GM12878 (cell line): ENCODE measurements around the gene SNX10. TPM values are rescaled to one million over a fixed set of nuclear protein-coding genes. Genes with fewer than 3 reads are reported as not detected.

ENCODE experiments used
- ATAC-seq: fragments of 200-7000 bp; cut with Tn5 transposase; 3 replicates; pipeline ENCODE4 v1.9.1; 2020; ENCODE audit warnings: mild to moderate bottlenecking, moderate library complexity
- BruUV-seq: library from RNA; stranded (reverse); fragments of 400-500 nt; replicated peaks from 2 replicates; lab custom pipeline; 2021; lab: Mats Ljungman, UMichigan
- CTCF ChIA-PET: fragments of 300-600 bp; sonication (Branson Sonifier 250); formaldehyde crosslinking; extraction: SDS; loops from one replicate; lab custom pipeline; 2021; ENCODE audit warnings: inconsistent platforms; lab: Yijun Ruan, JAX
- POLR2A ChIA-PET: fragments of 350-600 bp; formaldehyde crosslinking; extraction: SDS; loops from one replicate; lab custom pipeline; 2021; ENCODE audit warnings: inconsistent platforms; lab: Charles Lee
- RAD21 ChIA-PET: fragments of 300-600 bp; sonication (Branson Sonifier 250); formaldehyde crosslinking; loops from one replicate; lab custom pipeline; 2023; ENCODE audit warnings: antibody characterized with exemption; ENCODE audit not compliant: unreplicated experiment; lab: Charles Lee
- SMC1A ChIA-PET: fragments of 300-600 bp; sonication (Branson Sonifier 250); formaldehyde crosslinking; loops from one replicate; lab custom pipeline; 2023; ENCODE audit not compliant: unreplicated experiment, uncharacterized antibody; lab: Charles Lee
- DNase-seq: peaks from one replicate; pipeline ENCODE4 v3.0.0-alpha.2; 2011; ENCODE audit warnings: low read depth, low spot score
- FAIRE-seq: peaks from 3 replicates; lab custom pipeline; 2011; peaks lifted over from hg19 to GRCh38; lab: Jason Lieb, UNC
- H2AFZ ChIP-seq: 2 replicates; pipeline ENCODE4 v1.6.0; 2011; ENCODE audit warnings: low read depth, low read length, control low read depth; ENCODE audit not compliant: control insufficient read depth
- H3K27ac ChIP-seq: 2 replicates; pipeline ENCODE4 v1.5.1; 2011; ENCODE audit warnings: control low read depth; ENCODE audit not compliant: control insufficient read depth, insufficient read depth
- H3K27me3 ChIP-seq, 2 experiments: replicated peaks in 1 of 2; 2 replicates each; pipeline versions ENCODE4 v1.6.0 to v1.6.1; 2011; ENCODE audit warnings: low read length in 1 of 2; ENCODE audit not compliant: control insufficient read depth in 2 of 2, insufficient read depth in 2 of 2
- H3K36me3 ChIP-seq, 2 experiments: 2 replicates each; pipeline ENCODE4 v1.5.1; 2011; ENCODE audit warnings: low read length in 1 of 2; ENCODE audit not compliant: control insufficient read depth in 2 of 2, insufficient read depth in 2 of 2
- H3K4me1 ChIP-seq: 2 replicates; pipeline ENCODE4 v1.6.1; 2011; ENCODE audit warnings: mild to moderate bottlenecking, low read length, moderate library complexity, mixed read lengths; ENCODE audit not compliant: control insufficient read depth, insufficient read depth
- H3K4me2 ChIP-seq: 2 replicates; pipeline ENCODE4 v1.6.0; 2011; ENCODE audit warnings: control low read depth; ENCODE audit not compliant: control insufficient read depth, insufficient read depth
- H3K4me3 ChIP-seq: fragments of 200-600 bp; sonication (generic); 2 replicates; pipeline ENCODE4 v1.5.1; 2016
- H3K79me2 ChIP-seq: 2 replicates; pipeline ENCODE4 v1.6.0; 2011; ENCODE audit warnings: low read length; ENCODE audit not compliant: control insufficient read depth, insufficient read depth
- H3K9ac ChIP-seq: 2 replicates; pipeline ENCODE4 v1.8.0; 2011; ENCODE audit warnings: low read length, control low read depth, mixed read lengths; ENCODE audit not compliant: control insufficient read depth, insufficient read depth
- H3K9me3 ChIP-seq: replicated peaks from 3 replicates; pipeline ENCODE4 v1.5.1; 2011; ENCODE audit warnings: mild to moderate bottlenecking, low read length; ENCODE audit not compliant: control insufficient read depth, insufficient read depth
- H4K20me1 ChIP-seq: 2 replicates; pipeline ENCODE4 v1.6.0; 2011; ENCODE audit not compliant: control insufficient read depth, insufficient read depth
- FOXM1 ChIP-seq: IDR thresholded peaks from 2 replicates; pipeline ENCODE4 v1.6.1; 2012; ENCODE audit warnings: low read depth, mild to moderate bottlenecking, inconsistent platforms, low read length, moderate library complexity
- GATAD2B ChIP-seq: fragments of 450-650 bp; conservative IDR thresholded peaks from 2 replicates; pipeline ENCODE4 v1.6.1; 2017; ENCODE audit warnings: low read depth, mild to moderate bottlenecking, moderate library complexity
- IRF4 ChIP-seq: IDR thresholded peaks from 2 replicates; pipeline ENCODE4 v1.6.1; 2011; ENCODE audit warnings: low read depth, low read length
- KAT2A ChIP-seq: conservative IDR thresholded peaks from 2 replicates; pipeline ENCODE4 v1.6.1; 2011; ENCODE audit warnings: low read depth, low read length; ENCODE audit not compliant: control insufficient read depth
- LARP7 ChIP-seq: fragments of 450-650 bp; IDR thresholded peaks from 2 replicates; pipeline ENCODE4 v1.6.1; 2017; ENCODE audit warnings: mild to moderate bottlenecking
- MTA2 ChIP-seq: fragments of 450-650 bp; IDR thresholded peaks from 2 replicates; pipeline ENCODE4 v1.6.1; 2016; ENCODE audit warnings: low read depth, mild to moderate bottlenecking, moderate library complexity
- NBN ChIP-seq: fragments of 450-650 bp; IDR thresholded peaks from 2 replicates; pipeline ENCODE4 v1.6.1; 2016
- NFXL1 ChIP-seq: fragments of 450-650 bp; IDR thresholded peaks from 2 replicates; pipeline ENCODE4 v1.6.1; 2017; ENCODE audit warnings: antibody characterized with exemption, mild to moderate bottlenecking, borderline replicate concordance
- NR2F1 ChIP-seq: fragments of 450-650 bp; conservative IDR thresholded peaks from 2 replicates; pipeline ENCODE4 v1.6.1; 2017; ENCODE audit warnings: mild to moderate bottlenecking
- SMAD1 ChIP-seq: fragments of 450-650 bp; IDR thresholded peaks from 2 replicates; pipeline ENCODE4 v1.6.1; 2018; ENCODE audit warnings: mild to moderate bottlenecking, low read depth; ENCODE audit not compliant: partially characterized antibody
- SPI1 ChIP-seq: IDR thresholded peaks from 2 replicates; pipeline ENCODE4 v1.6.1; 2011; ENCODE audit warnings: low read depth, mild to moderate bottlenecking, low read length, moderate library complexity, borderline replicate concordance; ENCODE audit not compliant: insufficient read depth
- WGBS: methylation state at CpG from one replicate; pipeline ENCODE4 v1.1.6; 2016; ENCODE audit warnings: low lambda C conversion rate; ENCODE audit not compliant: insufficient replicate concordance, insufficient coverage; ENCODE audit errors: missing lambda C conversion rate; 5-methylcytosine and 5-hydroxymethylcytosine counted together
- in situ Hi-C: fragments of 300-500 bp; cut with MboI; formaldehyde crosslinking; loops from 9 replicates; pipeline ENCODE4 v1.14.3; 2018; ENCODE audit warnings: mixed read lengths
- intact Hi-C: fragments of 100-400 bp; cut with micrococcal nuclease; formaldehyde crosslinking; loops from one replicate; pipeline ENCODE4 v1.14.2; 2022; ENCODE audit not compliant: unreplicated experiment
- polyA plus RNA-seq, 11 experiments: library from polyadenylated mRNA; depleted of rRNA in 4 of 11; unstranded in 6 of 11; stranded (reverse) in 5 of 11; fragments of >200 nt; fragmentation: Nextera tagmentation in 4 of 11; fragmentation: Illumina TruSeq in 1 of 11; extraction: Ambion mirVana in 4 of 11; extraction: Trizol in 1 of 11; gene quantifications; 1 replicate in 1 of 11; 2 replicates in 10 of 11; pipeline versions ENCODE4 v1.2.1 to v1.2.3, GENCODE V29; 2011 to 2016; ENCODE audit warnings: inconsistent platforms in 2 of 11, missing spikeins in 2 of 11, low read depth in 1 of 11
- total RNA-seq, 4 experiments: library from RNA; depleted of rRNA in 3 of 4; stranded (reverse); fragments of >200 nt in 3 of 4; fragmentation: Illumina TruSeq in 1 of 4; extraction: Trizol in 1 of 4; gene quantifications; 2 replicates each; pipeline versions ENCODE4 v1.2.1 to v1.2.3, GENCODE V29; 2013 to 2021
- TF ChIP-seq, protein P1 (sequence below): fragments of 450-650 bp; formaldehyde crosslinking; IDR thresholded peaks from 2 replicates; pipeline ENCODE4 v1.4.0; 2022; ENCODE audit warnings: mild to moderate bottlenecking, moderate library complexity
- TF ChIP-seq, protein P2 (sequence below): fragments of 450-650 bp; conservative IDR thresholded peaks from 2 replicates; pipeline ENCODE4 v1.6.1; 2017; ENCODE audit warnings: mild to moderate bottlenecking, moderate library complexity
- TF ChIP-seq, protein P3 (sequence below): IDR thresholded peaks from 2 replicates; pipeline ENCODE4 v1.6.1; 2012; ENCODE audit warnings: low read depth, low read length, improper control_type of control experiment
- TF ChIP-seq, protein P4 (sequence below): fragments of 450-650 bp; IDR thresholded peaks from 2 replicates; pipeline ENCODE4 v1.6.1; 2017; ENCODE audit warnings: mild to moderate bottlenecking, moderate library complexity

The SNX10 gene
- total and polyA plus RNA-seq, 10 of the 15 experiments (the other 5 are each of a cell fraction or from before 2014, with no cell fraction given) = 22.0 to 56.2 (median 30.1) TPM

DNA sequence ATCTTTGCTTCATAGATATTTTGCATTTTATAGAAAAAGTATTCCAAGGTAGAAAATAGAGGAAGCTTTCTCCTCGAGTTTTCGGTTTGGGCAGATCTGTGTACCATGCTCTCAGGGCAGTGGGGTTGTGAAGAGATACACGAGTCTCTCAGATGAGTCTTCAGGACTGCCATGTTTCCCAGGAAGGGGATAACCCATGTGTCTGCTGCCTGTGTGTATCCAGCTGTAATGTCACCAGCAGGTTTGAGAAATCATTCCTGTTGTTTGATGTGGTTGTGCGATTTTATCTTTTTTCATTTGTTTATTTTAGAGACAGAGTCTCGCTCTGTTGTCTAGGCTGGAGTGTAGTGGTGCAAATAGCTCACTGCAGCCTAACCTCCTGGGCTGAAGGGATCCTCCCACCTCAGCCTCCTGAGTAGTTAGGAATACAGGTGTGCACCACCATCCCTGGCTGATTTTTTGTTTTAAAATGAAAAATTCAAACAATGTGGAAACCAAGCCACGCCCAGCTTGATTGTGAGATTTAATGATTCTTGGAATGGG, 48.9 kb downstream of the SNX10 start:
- ATAC-seq (no peak), FAIRE-seq (no peak), DNase-seq (no peak)
- H3K4me3 ChIP-seq = no peak overlapping the region
- no peak overlapping the region for H3K9ac ChIP-seq
- in situ Hi-C loops = no loop called here
- no peak overlapping the region for H3K27ac ChIP-seq
- no peaks in the 10 kb centered on the region; the same call in 2 of the 3 replicates for H3K9me3 ChIP-seq
- peaks cover 22% of the 10 kb centered on the region for H3K79me2 ChIP-seq
- 98% methylated on average over 6 of the region's 6 CpGs for whole genome bisulfite sequencing
- ChIA-PET RAD21 (no interaction called here), SMC1A (interaction anchor here (2.1 kb wide), 1 partner anchor 9 kb away, joined by 6 read pairs; no protein-coding TSS in a partner anchor), POLR2A (no interaction called here), CTCF (no interaction called here)
- H3K4me1 ChIP-seq = peaks cover 15% of the 10 kb centered on the region
- peaks cover 0 to 2% of the 10 kb centered on the region in 2 experiments; a peak in 2 of 4 replicates for H3K36me3 ChIP-seq
- no TSS peak for BruUV-seq
- H3K4me2 ChIP-seq = no peak overlapping the region
- H4K20me1 ChIP-seq = no peaks in the 10 kb centered on the region
- H3K27me3 ChIP-seq = no peaks in the 10 kb centered on the region
- H2AFZ ChIP-seq = no peak overlapping the region
- intact Hi-C loops = no loop called here
- TF ChIP-seq NFXL1 (no peak), GATAD2B (no peak), NR2F1 (no peak), SMAD1 (no peak), SPI1 (no peak), IRF4 (no peak), MTA2 (no peak), NBN (no peak), KAT2A (no peak), FOXM1 (no peak), LARP7 (no peak)
- TF ChIP-seq, protein P1, sequence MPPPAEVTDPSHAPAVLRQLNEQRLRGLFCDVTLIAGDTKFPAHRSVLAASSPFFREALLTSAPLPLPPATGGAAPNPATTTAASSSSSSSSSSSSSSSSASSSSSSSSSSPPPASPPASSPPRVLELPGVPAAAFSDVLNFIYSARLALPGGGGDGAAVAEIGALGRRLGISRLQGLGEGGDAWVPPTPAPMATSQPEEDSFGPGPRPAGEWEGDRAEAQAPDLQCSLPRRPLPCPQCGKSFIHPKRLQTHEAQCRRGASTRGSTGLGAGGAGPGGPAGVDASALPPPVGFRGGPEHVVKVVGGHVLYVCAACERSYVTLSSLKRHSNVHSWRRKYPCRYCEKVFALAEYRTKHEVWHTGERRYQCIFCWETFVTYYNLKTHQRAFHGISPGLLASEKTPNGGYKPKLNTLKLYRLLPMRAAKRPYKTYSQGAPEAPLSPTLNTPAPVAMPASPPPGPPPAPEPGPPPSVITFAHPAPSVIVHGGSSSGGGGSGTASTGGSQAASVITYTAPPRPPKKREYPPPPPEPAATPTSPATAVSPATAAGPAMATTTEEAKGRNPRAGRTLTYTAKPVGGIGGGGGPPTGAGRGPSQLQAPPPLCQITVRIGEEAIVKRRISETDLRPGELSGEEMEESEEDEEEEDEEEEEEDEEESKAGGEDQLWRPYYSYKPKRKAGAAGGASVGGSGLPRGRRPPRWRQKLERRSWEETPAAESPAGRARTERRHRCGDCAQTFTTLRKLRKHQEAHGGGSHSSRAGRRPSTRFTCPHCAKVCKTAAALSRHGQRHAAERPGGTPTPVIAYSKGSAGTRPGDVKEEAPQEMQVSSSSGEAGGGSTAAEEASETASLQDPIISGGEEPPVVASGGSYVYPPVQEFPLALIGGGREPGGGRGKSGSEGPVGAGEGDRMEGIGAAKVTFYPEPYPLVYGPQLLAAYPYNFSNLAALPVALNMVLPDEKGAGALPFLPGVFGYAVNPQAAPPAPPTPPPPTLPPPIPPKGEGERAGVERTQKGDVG (CRISPR knock-in tag) = no peak
- TF ChIP-seq, protein P2, sequence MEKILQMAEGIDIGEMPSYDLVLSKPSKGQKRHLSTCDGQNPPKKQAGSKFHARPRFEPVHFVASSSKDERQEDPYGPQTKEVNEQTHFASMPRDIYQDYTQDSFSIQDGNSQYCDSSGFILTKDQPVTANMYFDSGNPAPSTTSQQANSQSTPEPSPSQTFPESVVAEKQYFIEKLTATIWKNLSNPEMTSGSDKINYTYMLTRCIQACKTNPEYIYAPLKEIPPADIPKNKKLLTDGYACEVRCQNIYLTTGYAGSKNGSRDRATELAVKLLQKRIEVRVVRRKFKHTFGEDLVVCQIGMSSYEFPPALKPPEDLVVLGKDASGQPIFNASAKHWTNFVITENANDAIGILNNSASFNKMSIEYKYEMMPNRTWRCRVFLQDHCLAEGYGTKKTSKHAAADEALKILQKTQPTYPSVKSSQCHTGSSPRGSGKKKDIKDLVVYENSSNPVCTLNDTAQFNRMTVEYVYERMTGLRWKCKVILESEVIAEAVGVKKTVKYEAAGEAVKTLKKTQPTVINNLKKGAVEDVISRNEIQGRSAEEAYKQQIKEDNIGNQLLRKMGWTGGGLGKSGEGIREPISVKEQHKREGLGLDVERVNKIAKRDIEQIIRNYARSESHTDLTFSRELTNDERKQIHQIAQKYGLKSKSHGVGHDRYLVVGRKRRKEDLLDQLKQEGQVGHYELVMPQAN = no peak
- TF ChIP-seq, protein P3, sequence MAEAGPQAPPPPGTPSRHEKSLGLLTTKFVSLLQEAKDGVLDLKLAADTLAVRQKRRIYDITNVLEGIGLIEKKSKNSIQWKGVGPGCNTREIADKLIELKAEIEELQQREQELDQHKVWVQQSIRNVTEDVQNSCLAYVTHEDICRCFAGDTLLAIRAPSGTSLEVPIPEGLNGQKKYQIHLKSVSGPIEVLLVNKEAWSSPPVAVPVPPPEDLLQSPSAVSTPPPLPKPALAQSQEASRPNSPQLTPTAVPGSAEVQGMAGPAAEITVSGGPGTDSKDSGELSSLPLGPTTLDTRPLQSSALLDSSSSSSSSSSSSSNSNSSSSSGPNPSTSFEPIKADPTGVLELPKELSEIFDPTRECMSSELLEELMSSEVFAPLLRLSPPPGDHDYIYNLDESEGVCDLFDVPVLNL = no peak
- TF ChIP-seq, protein P4, sequence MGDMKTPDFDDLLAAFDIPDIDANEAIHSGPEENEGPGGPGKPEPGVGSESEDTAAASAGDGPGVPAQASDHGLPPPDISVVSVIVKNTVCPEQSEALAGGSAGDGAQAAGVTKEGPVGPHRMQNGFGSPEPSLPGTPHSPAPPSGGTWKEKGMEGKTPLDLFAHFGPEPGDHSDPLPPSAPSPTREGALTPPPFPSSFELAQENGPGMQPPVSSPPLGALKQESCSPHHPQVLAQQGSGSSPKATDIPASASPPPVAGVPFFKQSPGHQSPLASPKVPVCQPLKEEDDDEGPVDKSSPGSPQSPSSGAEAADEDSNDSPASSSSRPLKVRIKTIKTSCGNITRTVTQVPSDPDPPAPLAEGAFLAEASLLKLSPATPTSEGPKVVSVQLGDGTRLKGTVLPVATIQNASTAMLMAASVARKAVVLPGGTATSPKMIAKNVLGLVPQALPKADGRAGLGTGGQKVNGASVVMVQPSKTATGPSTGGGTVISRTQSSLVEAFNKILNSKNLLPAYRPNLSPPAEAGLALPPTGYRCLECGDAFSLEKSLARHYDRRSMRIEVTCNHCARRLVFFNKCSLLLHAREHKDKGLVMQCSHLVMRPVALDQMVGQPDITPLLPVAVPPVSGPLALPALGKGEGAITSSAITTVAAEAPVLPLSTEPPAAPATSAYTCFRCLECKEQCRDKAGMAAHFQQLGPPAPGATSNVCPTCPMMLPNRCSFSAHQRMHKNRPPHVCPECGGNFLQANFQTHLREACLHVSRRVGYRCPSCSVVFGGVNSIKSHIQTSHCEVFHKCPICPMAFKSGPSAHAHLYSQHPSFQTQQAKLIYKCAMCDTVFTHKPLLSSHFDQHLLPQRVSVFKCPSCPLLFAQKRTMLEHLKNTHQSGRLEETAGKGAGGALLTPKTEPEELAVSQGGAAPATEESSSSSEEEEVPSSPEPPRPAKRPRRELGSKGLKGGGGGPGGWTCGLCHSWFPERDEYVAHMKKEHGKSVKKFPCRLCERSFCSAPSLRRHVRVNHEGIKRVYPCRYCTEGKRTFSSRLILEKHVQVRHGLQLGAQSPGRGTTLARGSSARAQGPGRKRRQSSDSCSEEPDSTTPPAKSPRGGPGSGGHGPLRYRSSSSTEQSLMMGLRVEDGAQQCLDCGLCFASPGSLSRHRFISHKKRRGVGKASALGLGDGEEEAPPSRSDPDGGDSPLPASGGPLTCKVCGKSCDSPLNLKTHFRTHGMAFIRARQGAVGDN = no peak
